SK-N-MC (cell line): Measurements from ENCODE around the gene THBS3.

ENCODE experiments used
- EZH2 ChIP-seq: fragments of 200-600 bp; sonication (generic); IDR thresholded peaks from one replicate; pipeline ENCODE4 v1.6.1; 2017; ENCODE audit warnings: antibody characterized with exemption
- FOXP2 ChIP-seq: optimal IDR thresholded peaks from 2 replicates; pipeline ENCODE3; 2011; ENCODE audit warnings: mild to moderate bottlenecking, moderate library complexity; ENCODE audit not compliant: insufficient read depth; ENCODE audit errors: extremely low read length, control extremely low read depth
- POLR2AphosphoS5 ChIP-seq: IDR thresholded peaks from 2 replicates; pipeline ENCODE4 v1.6.1; 2012; ENCODE audit warnings: mild to moderate bottlenecking, low read depth, low read length, borderline replicate concordance

- TF ChIP-seq POLR2AphosphoS5 (no peak), FOXP2 (no peak), EZH2 (no peak)
Measured at GRCh38 chr1:155197901-155198546, 9.7 kb downstream of the THBS3 start.
